Measurements from ENCODE around the gene CPS1. TPM values are rescaled to one million over a fixed set of nuclear protein-coding genes. Genes with fewer than 3 reads are reported as not detected.

Gene CPS1
- total and polyA plus RNA-seq, 2 of the 4 experiments (the other 2 are of a cell fraction), result 5.4 to 20.1 TPM

DNA sequence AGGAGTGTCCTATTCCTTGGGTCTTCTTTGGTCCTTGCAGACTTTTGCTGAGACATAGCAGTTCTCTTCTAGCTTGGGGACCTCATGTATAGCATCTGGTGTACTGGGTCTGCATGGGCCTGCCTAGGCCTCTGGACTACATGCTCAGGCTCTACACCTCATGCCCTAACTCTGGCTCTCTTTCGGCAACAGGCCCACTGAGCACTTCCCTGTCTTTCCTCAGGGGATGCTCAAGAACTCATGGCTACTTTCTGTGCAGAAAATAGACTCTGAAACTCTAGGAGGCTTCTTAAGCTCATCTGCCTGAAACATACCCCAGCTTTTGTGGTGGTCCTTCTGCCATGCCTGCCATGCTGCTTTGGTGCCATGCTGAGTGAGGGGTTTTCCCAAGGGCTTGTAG lies 21.5 kb upstream of the CPS1 start:
- ChIA-PET CTCF (interaction anchor here (0.8 kb wide), 1 partner anchor 32 kb away, joined by 4 read pairs; no protein-coding TSS in a partner anchor), POLR2A (ENCODE audit: unreplicated experiment) (no interaction called here)
- H3K36me3 ChIP-seq (ENCODE audit: control insufficient read depth, insufficient read depth, low read length), result no peaks in the 10 kb centered on the region
- no peaks in the 10 kb centered on the region for H3K4me1 ChIP-seq (ENCODE audit: control insufficient read depth, insufficient read depth, low read length)
- WGBS, 2 experiments (ENCODE audit: extremely low coverage in 2 of 2, insufficient read length in 1 of 2), result no CpG with 5 or more reads among the region's 1 CpG
- H4K5ac ChIP-seq (ENCODE audit: low read depth, low read length), result no peak overlapping the region
- dilution Hi-C loops (cut with HindIII; ENCODE audit: low sequenced_read_pairs, unreplicated experiment), result no loop called here
- H3K27me3 ChIP-seq (ENCODE audit: control insufficient read depth, insufficient read depth, low read length), result no peaks in the 10 kb centered on the region
- H3K4me2 ChIP-seq (ENCODE audit: low read depth, low read length), result no peak overlapping the region
- intact Hi-C loops (cut with micrococcal nuclease), result no loop called here
- no peak for DNase-seq
- TF ChIP-seq BHLHE40 (IDR thresholded peaks at IDR 0.05; ENCODE audit: low read depth, low read length) (no peak), MAFK (IDR thresholded peaks at IDR 0.05; ENCODE audit: low read depth, low read length) (no peak), MXI1 (IDR thresholded peaks at IDR 0.05; ENCODE audit: borderline replicate concordance, low read depth, low read length) (no peak), MAZ (IDR thresholded peaks at IDR 0.05; ENCODE audit: borderline replicate concordance, low read depth, low read length) (no peak), POLR2A (IDR thresholded peaks at IDR 0.05; ENCODE audit: low read depth, low read length) (no peak), CEBPB (IDR thresholded peaks at IDR 0.05; ENCODE audit: low read depth, low read length) (no peak)
- no peaks in the 10 kb centered on the region for H3K9me3 ChIP-seq (ENCODE audit: control insufficient read depth, insufficient read depth, low read length)
- no peak overlapping the region for H3K4me3 ChIP-seq (ENCODE audit: insufficient read depth, low read depth, low read length)
- no peak overlapping the region for H2AK5ac ChIP-seq (ENCODE audit: low read depth, low read length)
- H3K9me1 ChIP-seq (ENCODE audit: insufficient read depth, low read length), result no peaks in the 10 kb centered on the region; the same call in 1 of the 2 replicates
- no peak overlapping the region for H3K18ac ChIP-seq (ENCODE audit: low read depth, low read length)
- no peak overlapping the region for H3K9ac ChIP-seq (ENCODE audit: low read depth, low read length)
- H3K79me1 ChIP-seq (ENCODE audit: low read depth in 1 of 2, low read length in 2 of 2), result no peaks in the 10 kb centered on the region
- no peak overlapping the region for H3K4ac ChIP-seq (ENCODE audit: low read depth, low read length)
- no TSS peak for BruUV-seq (replicated peaks)
- ATAC-seq (ENCODE audit: low read depth), result no peak
- no peak overlapping the region for H2BK5ac ChIP-seq (ENCODE audit: low read depth, low read length, poor library complexity, severe bottlenecking)
- no peak overlapping the region for H3K56ac ChIP-seq (ENCODE audit: extremely low read depth, insufficient read depth, low read length)
- H4K20me1 ChIP-seq (ENCODE audit: insufficient read depth, low read length), result no peaks in the 10 kb centered on the region
- no peak overlapping the region for H2BK20ac ChIP-seq (ENCODE audit: low read depth, low read length)
- in situ Hi-C loops (cut with MboI; ENCODE audit: low sequenced_read_pairs), result no loop called here
- H3K27ac ChIP-seq (ENCODE audit: insufficient read depth, low read length), result no peak overlapping the region
- no peak overlapping the region for H4K91ac ChIP-seq (ENCODE audit: insufficient read depth, low read depth, low read length)
- H4K8ac ChIP-seq (ENCODE audit: low read depth in 2 of 2, low read length in 2 of 2), result no peak overlapping the region
- no peak overlapping the region for H2AFZ ChIP-seq (replicated peaks; ENCODE audit: low read length, poor library complexity)
- H2BK120ac ChIP-seq (ENCODE audit: low read depth, low read length), result no peak overlapping the region
- H3K23ac ChIP-seq (ENCODE audit: low read depth, low read length), result no peak overlapping the region
- no peak overlapping the region for H3K14ac ChIP-seq (replicated peaks; ENCODE audit: low read depth, low read length)
- no peak overlapping the region for H2AK9ac ChIP-seq (replicated peaks; ENCODE audit: low read depth, low read length, poor library complexity)
- no peak overlapping the region for H2BK15ac ChIP-seq (ENCODE audit: low read depth, low read length)

Data from IMR-90 (cell line).